ENCODE results near the gene SEC23B. TPM values are rescaled to one million over a fixed set of nuclear protein-coding genes. Genes with fewer than 3 reads are reported as not detected.
"Not testable (repeated sequence)": the region's sequence is repeated elsewhere in the genome, so short reads cannot be mapped to it uniquely, and the experiment has no call there.

The SEC23B gene
- polyA plus RNA-seq, 3 donors = 61.8 to 66.9 (median 66.1) TPM

- no peak for DNase-seq (ENCODE audit: extremely low read depth in 1 of 11, low read depth in 9 of 11, low spot score in 4 of 11)
Measured at GRCh38 chr20:18511571-18511970, 3.8 kb downstream of the SEC23B start.

- DNase-seq (ENCODE audit: extremely low read depth in 1 of 11, low read depth in 9 of 11, low spot score in 4 of 11) = no peak
Measured at GRCh38 chr20:18513208-18513607, 5.5 kb downstream of the SEC23B start.

GRCh38 chr20:18514127-18514526 is 6.4 kb downstream of the SEC23B start:
- DNase-seq (ENCODE audit: extremely low read depth in 1 of 11, low read depth in 9 of 11, low spot score in 4 of 11) = no peak

- DNase-seq (ENCODE audit: extremely low read depth in 1 of 11, low read depth in 9 of 11, low spot score in 4 of 11) = no peak
Measured at GRCh38 chr20:18515973-18516372, 8.2 kb downstream of the SEC23B start.

- not testable (repeated sequence) for DNase-seq (ENCODE audit: extremely low read depth in 1 of 11, low read depth in 9 of 11, low spot score in 4 of 11)
Measured at GRCh38 chr20:18522066-18522465, 14.3 kb downstream of the SEC23B start.

GRCh38 chr20:18523066-18523465 is 15.3 kb downstream of the SEC23B start:
- no peak for DNase-seq (ENCODE audit: extremely low read depth in 1 of 11, low read depth in 9 of 11, low spot score in 4 of 11)

GRCh38 chr20:18524646-18525045 is 16.9 kb downstream of the SEC23B start:
- no peak for DNase-seq (ENCODE audit: extremely low read depth in 1 of 11, low read depth in 9 of 11, low spot score in 4 of 11)

- not testable (repeated sequence) for DNase-seq (ENCODE audit: extremely low read depth in 1 of 11, low read depth in 9 of 11, low spot score in 4 of 11)
Measured at GRCh38 chr20:18526761-18527160, 19.0 kb downstream of the SEC23B start.

- no peak for DNase-seq (ENCODE audit: extremely low read depth in 1 of 11, low read depth in 9 of 11, low spot score in 4 of 11)
Measured at GRCh38 chr20:18527339-18527738, 19.6 kb downstream of the SEC23B start.

GRCh38 chr20:18527836-18528235 is 20.1 kb downstream of the SEC23B start:
- DNase-seq (ENCODE audit: extremely low read depth in 1 of 11, low read depth in 9 of 11, low spot score in 4 of 11) = no peak

GRCh38 chr20:18529041-18529440 is 21.3 kb downstream of the SEC23B start:
- no peak for DNase-seq (ENCODE audit: extremely low read depth in 1 of 11, low read depth in 9 of 11, low spot score in 4 of 11)

GRCh38 chr20:18532626-18533025 is 24.9 kb downstream of the SEC23B start:
- DNase-seq (ENCODE audit: extremely low read depth in 1 of 11, low read depth in 9 of 11, low spot score in 4 of 11) = no peak

- DNase-seq (ENCODE audit: extremely low read depth in 1 of 11, low read depth in 9 of 11, low spot score in 4 of 11) = no peak
Measured at GRCh38 chr20:18533491-18533890, 25.8 kb downstream of the SEC23B start.

GRCh38 chr20:18533978-18534644 is 26.4 kb downstream of the SEC23B start:
- DNase-seq (ENCODE audit: extremely low read depth in 1 of 11, low read depth in 9 of 11, low spot score in 4 of 11) = no peak

GRCh38 chr20:18537651-18538050 is 29.9 kb downstream of the SEC23B start:
- DNase-seq (ENCODE audit: extremely low read depth in 1 of 11, low read depth in 9 of 11, low spot score in 4 of 11) = no peak

GRCh38 chr20:18541741-18542140 is 34.0 kb downstream of the SEC23B start:
- DNase-seq (ENCODE audit: extremely low read depth in 1 of 11, low read depth in 9 of 11, low spot score in 4 of 11) = no peak

- no peak for DNase-seq (ENCODE audit: extremely low read depth in 1 of 11, low read depth in 9 of 11, low spot score in 4 of 11)
Measured at GRCh38 chr20:18543216-18543615, 35.5 kb downstream of the SEC23B start.

GRCh38 chr20:18543932-18544331 is 36.2 kb downstream of the SEC23B start:
- DNase-seq (ENCODE audit: extremely low read depth in 1 of 11, low read depth in 9 of 11, low spot score in 4 of 11) = no peak

- peak in 1 of 11 donors; percentile 20 for DNase-seq (ENCODE audit: extremely low read depth in 1 of 11, low read depth in 9 of 11, low spot score in 4 of 11)
Measured at GRCh38 chr20:18545566-18545965, 37.8 kb downstream of the SEC23B start.

- no peak for DNase-seq (ENCODE audit: extremely low read depth in 1 of 11, low read depth in 9 of 11, low spot score in 4 of 11)
Measured at GRCh38 chr20:18548465-18548864, 40.7 kb downstream of the SEC23B start.

- DNase-seq (ENCODE audit: extremely low read depth in 1 of 11, low read depth in 9 of 11, low spot score in 4 of 11) = no peak
Measured at GRCh38 chr20:18553746-18554145, 46.0 kb downstream of the SEC23B start.
